ENCODE data around the gene TXNDC2.

The TXNDC2 gene

GRCh38 chr18:9931678-9932077 is 45.9 kb downstream of the TXNDC2 start:
- no peak for DNase-seq (ENCODE audit: low read depth in 3 of 3)

GRCh38 chr18:9933865-9934264 is 48.1 kb downstream of the TXNDC2 start:
- no peak for DNase-seq (ENCODE audit: low read depth in 3 of 3)

GRCh38 chr18:9934274-9934673 is 48.5 kb downstream of the TXNDC2 start:
- DNase-seq (ENCODE audit: low read depth in 3 of 3): no peak
